Prostate gland (tissue), 2 donors: ENCODE measurements around the gene ESD.

Experiments
- POLR2A ChIP-seq: fragments of 450-650 bp; IDR thresholded peaks from one replicate; pipeline ENCODE4 v1.6.1; 2016; ENCODE audit warnings: antibody characterized with exemption, mild to moderate bottlenecking
- POLR2AphosphoS5 ChIP-seq: sonication (generic); formaldehyde crosslinking; IDR thresholded peaks from one replicate; pipeline ENCODE4 v1.6.1; 2017; ENCODE audit warnings: antibody characterized with exemption
- TF ChIP-seq, protein P1 (sequence below), 4 experiments: fragments of 200-600 bp in 2 of 4; fragments of 450-650 bp in 2 of 4; sonication (generic) in 2 of 4; IDR thresholded peaks; 1 replicate in 3 of 4; 2 replicates in 1 of 4; pipeline ENCODE4 v1.5.1; 2016 to 2019; ENCODE audit warnings: antibody characterized with exemption in 4 of 4, mild to moderate bottlenecking in 2 of 4, moderate library complexity in 2 of 4

DNA sequence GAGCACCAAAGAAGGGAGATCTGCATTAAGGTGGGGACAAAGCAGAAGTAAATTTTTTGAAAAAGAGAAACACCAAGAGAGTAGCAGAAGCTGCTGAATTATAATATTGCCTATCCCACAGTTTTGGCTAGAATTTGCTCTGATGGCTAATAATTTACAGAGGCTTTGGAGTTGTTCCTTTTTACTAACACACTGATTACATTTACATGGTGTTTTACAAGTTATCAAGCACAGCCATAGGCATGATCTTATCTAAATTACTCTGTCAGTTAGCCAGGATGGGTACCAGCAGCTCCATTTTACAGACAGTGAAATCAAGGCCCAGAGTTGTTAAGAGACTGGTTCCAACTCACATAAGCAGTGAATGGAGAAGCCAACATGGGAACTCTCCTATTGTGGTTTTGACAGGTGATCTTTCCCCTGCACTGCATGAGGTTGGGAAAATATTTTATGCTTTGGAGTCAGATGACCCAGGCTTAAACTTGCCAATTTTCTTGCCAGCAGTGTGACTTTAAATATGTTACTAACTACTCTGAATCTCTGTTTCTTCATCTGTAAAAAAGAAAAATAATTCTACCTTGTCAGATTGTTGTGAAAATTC, 33.5 kb upstream of the ESD start:
- TF ChIP-seq, protein P1, sequence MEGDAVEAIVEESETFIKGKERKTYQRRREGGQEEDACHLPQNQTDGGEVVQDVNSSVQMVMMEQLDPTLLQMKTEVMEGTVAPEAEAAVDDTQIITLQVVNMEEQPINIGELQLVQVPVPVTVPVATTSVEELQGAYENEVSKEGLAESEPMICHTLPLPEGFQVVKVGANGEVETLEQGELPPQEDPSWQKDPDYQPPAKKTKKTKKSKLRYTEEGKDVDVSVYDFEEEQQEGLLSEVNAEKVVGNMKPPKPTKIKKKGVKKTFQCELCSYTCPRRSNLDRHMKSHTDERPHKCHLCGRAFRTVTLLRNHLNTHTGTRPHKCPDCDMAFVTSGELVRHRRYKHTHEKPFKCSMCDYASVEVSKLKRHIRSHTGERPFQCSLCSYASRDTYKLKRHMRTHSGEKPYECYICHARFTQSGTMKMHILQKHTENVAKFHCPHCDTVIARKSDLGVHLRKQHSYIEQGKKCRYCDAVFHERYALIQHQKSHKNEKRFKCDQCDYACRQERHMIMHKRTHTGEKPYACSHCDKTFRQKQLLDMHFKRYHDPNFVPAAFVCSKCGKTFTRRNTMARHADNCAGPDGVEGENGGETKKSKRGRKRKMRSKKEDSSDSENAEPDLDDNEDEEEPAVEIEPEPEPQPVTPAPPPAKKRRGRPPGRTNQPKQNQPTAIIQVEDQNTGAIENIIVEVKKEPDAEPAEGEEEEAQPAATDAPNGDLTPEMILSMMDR (IDR thresholded peaks at IDR 0.05): no peak
- TF ChIP-seq POLR2A (no peak), POLR2AphosphoS5 (no peak)
